Activated B cell treated with CpG ODN at 0.5 μM for 24 hours (primary cell): ENCODE data around the gene XIST. TPM values are rescaled to one million over a fixed set of nuclear protein-coding genes. Genes with fewer than 3 reads are reported as not detected.
"Not testable (repeated sequence)": the region's sequence is repeated elsewhere in the genome, so short reads cannot be mapped to it uniquely, and the experiment has no call there.

Experiments
- ATAC-seq: fragments of 200-7000 bp; cut with Tn5 transposase; one replicate; pipeline ENCODE4 v1.10.0; 2021; ENCODE audit warnings: low read depth, mild to moderate bottlenecking, moderate library complexity
- CTCF ChIA-PET: fragments of 350-600 bp; sonication (Branson Sonifier 250); formaldehyde crosslinking; loops from one replicate; lab custom pipeline; 2021; ENCODE audit warnings: antibody characterized with exemption; lab: Charles Lee
- POLR2A ChIA-PET: fragments of 350-600 bp; sonication (Branson Sonifier 250); formaldehyde crosslinking; loops from one replicate; lab custom pipeline; 2021; ENCODE audit warnings: antibody characterized with exemption; lab: Charles Lee
- DNase-seq: peaks from one replicate; pipeline ENCODE4 v3.0.0; 2022
- H3K27ac Mint-ChIP-seq: one replicate; pipeline ENCODE4 v1.8.0; 2020; ENCODE audit warnings: mixed read lengths
- H3K27me3 Mint-ChIP-seq: one replicate; pipeline ENCODE4 v1.8.0; 2021; ENCODE audit warnings: mixed read lengths
- H3K36me3 Mint-ChIP-seq: one replicate; pipeline ENCODE4 v1.8.0; 2021; ENCODE audit warnings: low read depth, mixed read lengths
- H3K4me1 Mint-ChIP-seq: one replicate; pipeline ENCODE4 v1.8.0; 2021; ENCODE audit warnings: mixed read lengths
- H3K4me3 Mint-ChIP-seq: one replicate; pipeline ENCODE4 v1.8.0; 2020; ENCODE audit warnings: mild to moderate bottlenecking, mixed read lengths
- H3K9me3 Mint-ChIP-seq: one replicate; pipeline ENCODE4 v1.8.0; 2020; ENCODE audit warnings: mixed read lengths
- intact Hi-C: fragments of 100-400 bp; cut with micrococcal nuclease; formaldehyde crosslinking; loops from one replicate; pipeline ENCODE4 v1.15.1; 2024
- total RNA-seq: library from RNA; stranded (reverse); gene quantifications from 2 replicates; pipeline ENCODE4 v1.2.3, GENCODE V29; 2022
- TF ChIP-seq, protein P1 (sequence below): fragments of 200-600 bp; IDR thresholded peaks from one replicate; pipeline ENCODE4 v1.8.0; 2022; ENCODE audit warnings: antibody characterized with exemption, mild to moderate bottlenecking

The XIST gene
- total RNA-seq, 1 donor from 2014 or later: not detected

DNA sequence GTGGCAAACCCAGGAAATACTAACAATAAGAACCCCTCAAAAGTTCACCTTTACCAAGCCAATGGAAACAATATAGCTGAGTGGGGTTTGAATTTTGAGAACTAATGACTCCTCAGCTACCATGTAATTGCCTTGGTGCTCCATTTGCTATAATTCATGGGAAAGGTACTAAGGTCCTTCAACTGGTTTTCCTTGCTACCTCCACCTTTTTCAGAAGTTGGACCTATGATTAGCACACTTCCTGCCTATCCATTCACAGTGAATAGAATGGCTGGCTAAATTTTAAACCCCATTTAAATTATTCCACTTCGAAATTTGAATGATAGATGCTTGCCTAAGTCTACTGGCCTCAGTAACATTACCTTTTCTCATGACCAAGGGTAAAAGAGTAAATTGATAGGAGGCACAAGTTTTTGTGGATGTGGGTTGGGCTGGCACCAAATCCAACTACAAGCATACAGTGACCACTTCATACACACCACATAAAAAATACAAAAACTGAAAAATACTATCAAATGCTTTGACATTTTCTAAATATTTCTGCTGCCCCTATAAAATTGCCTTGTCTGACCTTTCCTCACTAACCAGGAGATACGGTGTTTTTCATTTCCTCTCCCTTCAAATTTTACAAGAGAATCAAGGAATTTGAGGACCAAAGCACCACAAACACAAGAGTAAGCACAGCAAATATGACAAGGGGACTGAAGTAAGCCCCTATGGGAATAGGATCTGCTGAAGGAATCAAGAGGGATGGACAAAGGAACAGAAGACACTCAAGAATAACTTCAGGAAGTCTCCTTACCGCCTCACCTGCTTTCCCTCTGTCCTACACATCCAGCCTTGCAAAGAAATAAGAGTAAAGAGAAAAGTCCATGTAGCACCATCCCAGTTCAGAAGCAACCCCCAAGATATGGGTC, 34.1 kb downstream of the XIST start:
- Mint-ChIP-seq H3K4me1 (no peaks in the 10 kb centered on the region), H3K4me3 (no peak overlapping the region), H3K27me3 (no peaks in the 10 kb centered on the region), H3K27ac (no peak overlapping the region), H3K9me3 (no peaks in the 10 kb centered on the region), H3K36me3 (no peaks in the 10 kb centered on the region)
- ChIA-PET CTCF (no interaction called here), POLR2A (no interaction called here)
- ATAC-seq: no peak
- DNase-seq: no peak
- TF ChIP-seq, protein P1, sequence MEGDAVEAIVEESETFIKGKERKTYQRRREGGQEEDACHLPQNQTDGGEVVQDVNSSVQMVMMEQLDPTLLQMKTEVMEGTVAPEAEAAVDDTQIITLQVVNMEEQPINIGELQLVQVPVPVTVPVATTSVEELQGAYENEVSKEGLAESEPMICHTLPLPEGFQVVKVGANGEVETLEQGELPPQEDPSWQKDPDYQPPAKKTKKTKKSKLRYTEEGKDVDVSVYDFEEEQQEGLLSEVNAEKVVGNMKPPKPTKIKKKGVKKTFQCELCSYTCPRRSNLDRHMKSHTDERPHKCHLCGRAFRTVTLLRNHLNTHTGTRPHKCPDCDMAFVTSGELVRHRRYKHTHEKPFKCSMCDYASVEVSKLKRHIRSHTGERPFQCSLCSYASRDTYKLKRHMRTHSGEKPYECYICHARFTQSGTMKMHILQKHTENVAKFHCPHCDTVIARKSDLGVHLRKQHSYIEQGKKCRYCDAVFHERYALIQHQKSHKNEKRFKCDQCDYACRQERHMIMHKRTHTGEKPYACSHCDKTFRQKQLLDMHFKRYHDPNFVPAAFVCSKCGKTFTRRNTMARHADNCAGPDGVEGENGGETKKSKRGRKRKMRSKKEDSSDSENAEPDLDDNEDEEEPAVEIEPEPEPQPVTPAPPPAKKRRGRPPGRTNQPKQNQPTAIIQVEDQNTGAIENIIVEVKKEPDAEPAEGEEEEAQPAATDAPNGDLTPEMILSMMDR: no peak
- intact Hi-C loops: no loop called here

DNA sequence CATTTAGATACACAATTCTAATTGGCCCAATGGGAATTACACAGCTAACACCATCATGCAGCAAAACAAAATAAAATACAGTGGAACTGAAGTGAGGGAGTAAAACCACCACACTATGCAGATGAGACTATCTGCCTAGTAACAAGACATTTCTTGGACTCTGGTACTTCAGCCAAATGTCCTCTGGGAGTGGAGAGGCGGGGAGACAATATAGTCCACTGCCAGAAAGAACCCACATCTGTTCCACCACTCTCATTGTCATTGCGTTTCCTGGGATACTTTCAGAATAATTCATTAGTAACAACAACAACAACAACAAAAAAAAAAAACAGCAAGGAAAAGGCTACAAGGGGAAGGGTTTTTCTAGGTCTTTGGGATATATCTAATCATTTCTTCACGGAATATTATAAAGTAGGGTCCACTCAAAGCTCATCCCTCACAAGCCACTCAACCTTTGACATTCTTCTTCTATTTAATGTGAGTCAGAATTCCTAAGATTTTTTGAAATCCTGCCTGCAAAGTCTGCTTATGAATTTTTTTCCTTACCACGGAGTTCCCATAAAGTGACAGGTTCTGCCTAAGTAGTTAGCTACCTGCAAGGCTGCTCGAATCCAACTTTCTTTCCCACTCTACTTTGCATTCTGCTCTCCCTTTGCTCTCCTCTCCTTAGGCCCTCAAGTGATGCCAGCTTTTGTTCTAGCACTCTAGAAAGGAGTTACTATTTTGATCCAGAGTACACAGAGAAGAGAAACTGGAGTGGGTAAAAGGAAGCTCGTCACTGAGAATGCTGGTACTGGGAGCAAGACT, 34.9 kb downstream of the XIST start:
- CTCF ChIA-PET: no interaction called here
- TF ChIP-seq, protein P1: no peak

DNA sequence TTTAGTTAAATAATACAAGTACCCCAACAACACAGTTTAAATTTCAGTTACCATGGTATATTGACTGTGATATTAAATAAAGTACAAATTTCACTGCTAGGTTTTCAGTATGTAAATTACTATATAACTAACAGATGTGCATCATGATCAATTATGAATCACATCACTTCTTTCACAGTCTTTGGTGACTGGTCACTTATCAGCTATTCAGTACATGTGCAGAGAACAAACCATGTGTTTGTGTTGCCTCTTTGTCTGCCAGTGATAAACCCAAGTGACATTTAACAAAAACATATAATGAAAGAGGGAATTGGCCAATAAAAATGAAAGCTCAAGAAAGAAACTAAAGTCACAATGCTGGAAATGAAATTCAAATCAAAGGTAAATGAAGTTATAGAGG, 40.3 kb downstream of the XIST start:
- ATAC-seq (no peak), DNase-seq (no peak)
- ChIA-PET CTCF (no interaction called here), POLR2A (no interaction called here)
- intact Hi-C loops: no loop called here
- Mint-ChIP-seq H3K27me3 (no peaks in the 10 kb centered on the region), H3K27ac (no peak overlapping the region), H3K4me1 (no peaks in the 10 kb centered on the region), H3K36me3 (no peaks in the 10 kb centered on the region), H3K9me3 (no peaks in the 10 kb centered on the region), H3K4me3 (no peak overlapping the region)
- TF ChIP-seq, protein P1: no peak

More for the DNA sequence above, 34.9 kb downstream of the XIST start:
- no peaks in the 10 kb centered on the region for H3K9me3 Mint-ChIP-seq
- no peaks in the 10 kb centered on the region for H3K36me3 Mint-ChIP-seq
- no peaks in the 10 kb centered on the region for H3K4me1 Mint-ChIP-seq
- ATAC-seq: no peak
- H3K27me3 Mint-ChIP-seq: no peaks in the 10 kb centered on the region
- H3K27ac Mint-ChIP-seq: no peak overlapping the region
- POLR2A ChIA-PET: no interaction called here
- intact Hi-C loops: no loop called here
- H3K4me3 Mint-ChIP-seq: no peak overlapping the region
- no peak for DNase-seq

DNA sequence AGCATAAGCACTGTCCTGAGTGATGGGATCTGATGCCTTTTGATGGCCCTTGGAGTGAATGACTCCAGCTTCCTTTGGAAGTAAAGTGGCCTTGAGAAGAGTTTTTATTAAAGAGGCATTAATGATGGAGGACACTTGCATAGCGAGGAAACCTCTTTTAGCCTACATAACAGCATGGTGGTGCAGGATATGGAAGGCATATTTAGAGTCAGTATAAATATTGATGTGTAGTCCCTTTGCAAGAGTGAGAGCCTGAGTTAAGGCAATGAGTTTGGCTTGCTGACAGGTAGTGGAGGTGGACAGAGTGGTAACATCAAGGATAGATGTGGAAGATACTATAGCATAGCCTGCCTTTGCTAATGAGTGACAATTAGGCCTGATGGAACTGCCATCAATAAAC, 48.4 kb downstream of the XIST start:
- H3K27me3 Mint-ChIP-seq, H3K9me3 Mint-ChIP-seq, H3K27ac Mint-ChIP-seq, ATAC-seq, H3K4me1 Mint-ChIP-seq, intact Hi-C loops, POLR2A ChIA-PET, DNase-seq, H3K36me3 Mint-ChIP-seq, H3K4me3 Mint-ChIP-seq, CTCF ChIA-PET: not testable (repeated sequence)

DNA sequence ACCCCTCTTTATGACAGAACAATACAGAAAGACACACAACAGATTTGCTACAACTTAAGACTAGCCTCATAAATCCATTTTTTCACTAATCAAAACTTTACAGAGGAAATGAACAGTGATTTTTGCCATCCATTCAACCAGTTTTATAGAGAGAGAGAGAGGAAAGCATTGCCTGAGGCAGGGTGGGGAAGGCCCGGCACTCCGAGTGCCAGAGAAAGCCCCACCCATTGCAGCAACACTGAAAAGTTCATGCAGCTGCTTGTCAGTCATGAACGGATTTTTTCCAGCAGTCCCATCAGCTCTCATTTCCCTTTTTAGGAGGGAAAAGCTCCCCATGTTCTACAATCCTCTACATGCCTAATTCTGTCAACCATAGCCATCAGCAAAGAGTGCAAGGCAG, 52.6 kb downstream of the XIST start:
- Mint-ChIP-seq H3K27ac (no peak overlapping the region), H3K9me3 (no peaks in the 10 kb centered on the region), H3K36me3 (no peaks in the 10 kb centered on the region), H3K4me3 (no peak overlapping the region), H3K27me3 (no peaks in the 10 kb centered on the region), H3K4me1 (no peaks in the 10 kb centered on the region)
- DNase-seq: no peak
- intact Hi-C loops: no loop called here
- ChIA-PET POLR2A (no interaction called here), CTCF (no interaction called here)
- no peak for ATAC-seq
- TF ChIP-seq, protein P1: no peak

DNA sequence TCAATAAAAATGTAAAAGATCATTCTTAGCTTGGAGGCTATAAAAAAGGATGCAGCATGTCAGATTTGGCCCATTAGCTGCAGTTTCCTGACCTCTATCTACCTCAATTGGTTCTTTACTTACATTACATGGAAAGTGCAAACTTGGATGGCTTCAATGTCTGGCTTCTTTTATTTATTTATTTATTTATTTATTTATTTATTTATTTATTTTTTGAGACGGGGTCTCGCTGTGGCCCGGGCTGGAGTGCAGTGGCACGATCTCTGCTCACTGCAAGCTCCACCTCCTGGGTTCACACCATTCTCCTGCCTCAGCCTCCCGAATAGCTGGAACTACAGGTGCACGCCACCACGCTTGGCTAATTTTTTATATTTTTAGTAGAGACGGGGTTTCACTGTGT, 60.0 kb downstream of the XIST start:
- CTCF ChIA-PET, H3K4me1 Mint-ChIP-seq, H3K4me3 Mint-ChIP-seq, H3K36me3 Mint-ChIP-seq, H3K27ac Mint-ChIP-seq, H3K27me3 Mint-ChIP-seq, POLR2A ChIA-PET, ATAC-seq, DNase-seq, intact Hi-C loops, H3K9me3 Mint-ChIP-seq: not testable (repeated sequence)
